HCT116 (cell line): ENCODE results near the gene PKM. TPM values are rescaled to one million over a fixed set of nuclear protein-coding genes. Genes with fewer than 3 reads are reported as not detected.

ENCODE experiments used
- ATAC-seq: fragments of 200-7000 bp; cut with Tn5 transposase; 2 replicates; pipeline ENCODE4 v1.9.1; 2020; ENCODE audit warnings: mild to moderate bottlenecking, moderate library complexity
- BruUV-seq: library from RNA; stranded (reverse); fragments of 400-500 nt; replicated peaks from 2 replicates; lab custom pipeline; 2021; lab: Mats Ljungman, UMichigan
- CTCF ChIA-PET: fragments of 300-600 bp; sonication (Branson Sonifier 250); formaldehyde crosslinking; loops from one replicate; lab custom pipeline; 2021; ENCODE audit warnings: antibody characterized with exemption; lab: Charles Lee
- POLR2A ChIA-PET: fragments of 300-600, 350-600 bp; sonication (Branson Sonifier 250); formaldehyde crosslinking; loops from one replicate; lab custom pipeline; 2021; ENCODE audit warnings: antibody characterized with exemption; lab: Charles Lee
- RAD21 ChIA-PET, 2 experiments: fragments of 300-600 bp; sonication (Branson Sonifier 250); formaldehyde crosslinking; loops; one replicate each; lab custom pipeline; 2023; ENCODE audit warnings: low total read pairs in 2 of 2; ENCODE audit not compliant: uncharacterized antibody in 2 of 2, unreplicated experiment in 2 of 2, low non-redundant PET in 1 of 2; lab: Charles Lee
- DNase-seq: peaks from one replicate; pipeline ENCODE4 v3.0.0-alpha.2; 2010; ENCODE audit warnings: low read depth, low spot score
- H2AFZ ChIP-seq: fragments of 200-600 bp; shearing (Covaris generic), sonication (generic); 2 replicates; pipeline ENCODE4 v1.6.1; 2017; ENCODE audit warnings: low read depth, mixed run types, mixed read lengths, antibody characterized with exemption, low read length; ENCODE audit not compliant: poor library complexity, severe bottlenecking
- H3K27ac ChIP-seq: 2 replicates; pipeline ENCODE4 v1.5.1; 2012; ENCODE audit warnings: low read depth, low read length
- H3K27me3 ChIP-seq: fragments of 200-600 bp; sonication (generic); 2 replicates; pipeline ENCODE4 v1.6.1; 2016; ENCODE audit warnings: mixed run types, low read length, mixed read lengths; ENCODE audit not compliant: insufficient read depth
- H3K36me3 ChIP-seq, 2 experiments: fragments of 200-500 bp in 1 of 2; fragments of 200-600 bp in 1 of 2; sonication (Bioruptor generic) in 1 of 2; sonication (generic) in 1 of 2; 2 replicates each; pipeline versions ENCODE4 v1.5.1 to v1.6.1; 2014 to 2016; ENCODE audit warnings: low read length in 2 of 2, inconsistent platforms in 1 of 2, mixed read lengths in 1 of 2, mixed run types in 1 of 2; ENCODE audit not compliant: insufficient read depth in 2 of 2, control insufficient read depth in 1 of 2
- H3K4me1 ChIP-seq, 2 experiments: fragments of 200-600 bp in 1 of 2; sonication (generic) in 1 of 2; 2 replicates each; pipeline versions ENCODE4 v1.5.1 to v1.6.1; 2012 to 2017; ENCODE audit warnings: low read length in 2 of 2, inconsistent platforms in 1 of 2, mild to moderate bottlenecking in 1 of 2, mixed read lengths in 1 of 2, mixed run types in 1 of 2, moderate library complexity in 1 of 2; ENCODE audit not compliant: insufficient read depth in 2 of 2, control insufficient read depth in 1 of 2
- H3K4me2 ChIP-seq: fragments of 200-600 bp; sonication (generic); 2 replicates; pipeline ENCODE4 v1.6.1; 2017; ENCODE audit warnings: mixed run types, low read length, mixed read lengths
- H3K4me3 ChIP-seq, 2 experiments: fragments of 200-600 bp in 1 of 2; sonication (generic) in 1 of 2; replicated peaks in 1 of 2; 2 replicates each; pipeline ENCODE4 v1.5.1; 2011 to 2016; ENCODE audit warnings: low read length in 2 of 2, control low read depth in 1 of 2, low read depth in 1 of 2, mild to moderate bottlenecking in 1 of 2, mixed read lengths in 1 of 2, mixed run types in 1 of 2
- H3K79me2 ChIP-seq: fragments of 200-600 bp; sonication (generic); 2 replicates; pipeline ENCODE4 v1.6.1; 2017; ENCODE audit warnings: mild to moderate bottlenecking, mixed run types, low read length, moderate library complexity, mixed read lengths; ENCODE audit not compliant: insufficient read depth
- H3K9ac ChIP-seq: fragments of 200-600 bp; sonication (generic); 2 replicates; pipeline ENCODE4 v1.6.1; 2016; ENCODE audit warnings: low read length, mixed read lengths
- H3K9me2 ChIP-seq: fragments of 200-600 bp; sonication (generic), shearing (Covaris generic); 2 replicates; pipeline ENCODE4 v1.6.1; 2017; ENCODE audit warnings: mixed run types, mild to moderate bottlenecking, moderate library complexity; ENCODE audit not compliant: insufficient read depth
- H3K9me3 ChIP-seq, 2 experiments: fragments of 200-500 bp in 1 of 2; fragments of 200-600 bp in 1 of 2; sonication (Bioruptor generic) in 1 of 2; sonication (generic) in 1 of 2; 2 replicates each; pipeline ENCODE4 v1.6.1; 2014 to 2017; ENCODE audit warnings: low read length in 2 of 2, mixed read lengths in 2 of 2, inconsistent platforms in 1 of 2, low read depth in 1 of 2, mild to moderate bottlenecking in 1 of 2, mixed run types in 1 of 2, moderate library complexity in 1 of 2; ENCODE audit not compliant: control insufficient read depth in 1 of 2, insufficient read depth in 1 of 2
- H4K20me1 ChIP-seq: fragments of 200-600 bp; sonication (generic), shearing (Covaris generic); 2 replicates; pipeline ENCODE4 v1.6.1; 2017; ENCODE audit warnings: mixed run types, mild to moderate bottlenecking, moderate library complexity; ENCODE audit not compliant: insufficient read depth
- CBX3 ChIP-seq: IDR thresholded peaks from 2 replicates; pipeline ENCODE4 v1.6.1; 2012; ENCODE audit warnings: low read depth
- CEBPB ChIP-seq: IDR thresholded peaks from 2 replicates; pipeline ENCODE4 v1.6.1; 2012; ENCODE audit warnings: low read depth
- EGR1 ChIP-seq: IDR thresholded peaks from 2 replicates; pipeline ENCODE4 v1.6.1; 2012; ENCODE audit warnings: low read depth
- ELF1 ChIP-seq: IDR thresholded peaks from 2 replicates; pipeline ENCODE4 v1.6.1; 2012; ENCODE audit warnings: low read depth, borderline replicate concordance
- EZH2 ChIP-seq: fragments of 200-600 bp; sonication (generic); IDR thresholded peaks from 2 replicates; pipeline ENCODE4 v1.6.1; 2017; ENCODE audit warnings: antibody characterized with exemption, mixed run types
- FOSL1 ChIP-seq: IDR thresholded peaks from 2 replicates; pipeline ENCODE4 v1.6.1; 2012; ENCODE audit warnings: low read depth
- JUND ChIP-seq: IDR thresholded peaks from 2 replicates; pipeline ENCODE4 v1.6.1; 2012
- POLR2A ChIP-seq: IDR thresholded peaks from 2 replicates; pipeline ENCODE4 v1.7.0; 2011; ENCODE audit warnings: borderline replicate concordance; ENCODE audit not compliant: insufficient read depth, insufficient read length; ENCODE audit errors: extremely low read depth
- POLR2AphosphoS5 ChIP-seq: IDR thresholded peaks from 2 replicates; pipeline ENCODE4 v1.6.1; 2011; ENCODE audit warnings: mild to moderate bottlenecking, low read depth, low read length, moderate library complexity
- RAD21 ChIP-seq: IDR thresholded peaks from 2 replicates; pipeline ENCODE4 v1.6.1; 2012; ENCODE audit warnings: low read depth, mild to moderate bottlenecking
- SP1 ChIP-seq: IDR thresholded peaks from 2 replicates; pipeline ENCODE4 v1.6.1; 2012; ENCODE audit warnings: low read depth
- SRF ChIP-seq: IDR thresholded peaks from 2 replicates; pipeline ENCODE4 v1.6.1; 2012; ENCODE audit warnings: low read depth
- TCF7L2 ChIP-seq: IDR thresholded peaks from 2 replicates; pipeline ENCODE4 v1.7.0; 2011; ENCODE audit warnings: borderline replicate concordance, inconsistent platforms; ENCODE audit not compliant: insufficient read depth, insufficient read length; ENCODE audit errors: extremely low read depth
- YY1 ChIP-seq: IDR thresholded peaks from 2 replicates; pipeline ENCODE4 v1.6.1; 2011; ENCODE audit warnings: low read length, low read depth, moderate library complexity, mild to moderate bottlenecking; ENCODE audit not compliant: insufficient replicate concordance; ENCODE audit errors: extremely low read depth
- ZFX ChIP-seq: fragments of 450-650 bp; IDR thresholded peaks from 2 replicates; pipeline ENCODE4 v1.6.1; 2017
- intact Hi-C: fragments of 100-400 bp; cut with micrococcal nuclease; formaldehyde crosslinking; loops from 2 replicates; pipeline ENCODE4 v1.10.0; 2022
- total RNA-seq: library from RNA; stranded (reverse); gene quantifications from one replicate; pipeline ENCODE4 v1.2.1, GENCODE V29; 2021; ENCODE audit not compliant: unreplicated experiment
- TF ChIP-seq, protein P1 (sequence below): IDR thresholded peaks from 2 replicates; pipeline ENCODE4 v1.6.1; 2011; ENCODE audit warnings: mild to moderate bottlenecking, low read length, moderate library complexity; ENCODE audit not compliant: insufficient replicate concordance; ENCODE audit errors: extremely low read depth
- TF ChIP-seq, protein P2 (sequence below): IDR thresholded peaks from 2 replicates; pipeline ENCODE4 v1.6.1; 2012
- TF ChIP-seq, protein P3 (sequence below): IDR thresholded peaks from 2 replicates; pipeline ENCODE4 v1.6.1; 2012
- TF ChIP-seq, protein P4 (sequence below), 3 experiments: fragments of 200-600 bp in 1 of 3; sonication (generic) in 1 of 3; IDR thresholded peaks in 2 of 3; conservative IDR thresholded peaks in 1 of 3; 2 replicates each; pipeline ENCODE4 v1.5.1; 2012 to 2017; ENCODE audit warnings: low read depth in 2 of 3, low read length in 2 of 3, antibody characterized with exemption in 1 of 3, borderline replicate concordance in 1 of 3, control low read depth in 1 of 3, mild to moderate bottlenecking in 1 of 3, mixed read lengths in 1 of 3, mixed run types in 1 of 3, moderate library complexity in 1 of 3; ENCODE audit not compliant: insufficient read depth in 1 of 3

Gene PKM
- total RNA-seq, 1 experiment from 2014 or later, result 1,664 TPM

DNA sequence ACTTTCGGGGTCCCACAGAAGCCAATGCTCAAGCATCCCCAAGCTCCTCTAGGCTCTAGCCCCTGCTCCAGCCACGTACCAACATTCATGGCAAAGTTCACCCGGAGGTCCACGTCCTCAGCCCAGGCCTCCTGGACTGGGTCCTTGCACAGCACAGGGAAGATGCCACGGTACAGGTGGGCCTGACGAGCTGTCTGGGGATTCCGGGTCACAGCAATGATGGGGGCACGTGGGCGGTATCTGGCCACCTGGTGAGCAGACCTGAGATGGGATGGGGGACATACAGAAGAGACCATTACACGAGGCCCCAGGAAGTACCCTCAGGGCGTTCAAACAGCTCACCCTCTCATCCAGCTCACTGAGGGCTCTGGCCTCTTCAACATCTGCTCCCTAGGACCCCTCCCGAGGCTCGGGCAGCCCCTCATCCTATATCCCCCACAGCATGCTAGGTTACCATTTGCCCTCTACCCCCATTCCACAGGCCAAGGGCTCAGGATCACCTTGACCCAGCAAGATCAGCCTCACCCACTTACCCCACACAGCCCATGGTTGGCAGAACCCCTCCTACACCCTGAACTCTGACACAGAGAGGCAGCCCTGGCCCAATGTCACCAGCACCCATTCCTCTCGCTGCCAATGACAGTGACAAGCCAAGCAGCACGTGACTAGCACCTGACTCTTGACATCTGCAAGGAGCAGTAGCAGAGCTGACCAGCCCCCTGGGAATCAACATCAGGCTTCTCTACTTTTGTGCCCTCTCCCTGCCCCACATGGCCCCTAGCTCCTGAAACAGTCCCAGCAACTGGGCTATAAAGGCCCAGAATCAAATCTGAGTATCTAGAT, 30.4 kb downstream of the PKM start:
- no peaks in the 10 kb centered on the region for H3K9me2 ChIP-seq
- peaks cover 5 to 32% of the 10 kb centered on the region in 2 experiments; a peak in 3 of 4 replicates for H3K4me1 ChIP-seq
- intact Hi-C loops, result no loop called here
- peaks cover 24% of the 10 kb centered on the region; the same call in 1 of the 2 replicates for H4K20me1 ChIP-seq
- no peak overlapping the region for H3K9ac ChIP-seq
- H3K4me3 ChIP-seq, result no peak overlapping the region
- no peak overlapping the region for H3K4me2 ChIP-seq
- H3K27me3 ChIP-seq, result no peaks in the 10 kb centered on the region
- H3K79me2 ChIP-seq, result peaks cover 33% of the 10 kb centered on the region
- TF ChIP-seq, protein P1, sequence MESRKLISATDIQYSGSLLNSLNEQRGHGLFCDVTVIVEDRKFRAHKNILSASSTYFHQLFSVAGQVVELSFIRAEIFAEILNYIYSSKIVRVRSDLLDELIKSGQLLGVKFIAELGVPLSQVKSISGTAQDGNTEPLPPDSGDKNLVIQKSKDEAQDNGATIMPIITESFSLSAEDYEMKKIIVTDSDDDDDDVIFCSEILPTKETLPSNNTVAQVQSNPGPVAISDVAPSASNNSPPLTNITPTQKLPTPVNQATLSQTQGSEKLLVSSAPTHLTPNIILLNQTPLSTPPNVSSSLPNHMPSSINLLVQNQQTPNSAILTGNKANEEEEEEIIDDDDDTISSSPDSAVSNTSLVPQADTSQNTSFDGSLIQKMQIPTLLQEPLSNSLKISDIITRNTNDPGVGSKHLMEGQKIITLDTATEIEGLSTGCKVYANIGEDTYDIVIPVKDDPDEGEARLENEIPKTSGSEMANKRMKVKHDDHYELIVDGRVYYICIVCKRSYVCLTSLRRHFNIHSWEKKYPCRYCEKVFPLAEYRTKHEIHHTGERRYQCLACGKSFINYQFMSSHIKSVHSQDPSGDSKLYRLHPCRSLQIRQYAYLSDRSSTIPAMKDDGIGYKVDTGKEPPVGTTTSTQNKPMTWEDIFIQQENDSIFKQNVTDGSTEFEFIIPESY, result no peak
- TF ChIP-seq EGR1 (no peak), SP1 (no peak), ZFX (no peak), POLR2A (no peak), SRF (no peak), CEBPB (no peak), ELF1 (no peak; the same call in 1 of the 2 replicates), EZH2 (no peak), YY1 (no peak), FOSL1 (no peak), POLR2AphosphoS5 (no peak; the same call in 1 of the 2 replicates), TCF7L2 (no peak), CBX3 (no peak), JUND (no peak), RAD21 (no peak)
- TF ChIP-seq, protein P2, sequence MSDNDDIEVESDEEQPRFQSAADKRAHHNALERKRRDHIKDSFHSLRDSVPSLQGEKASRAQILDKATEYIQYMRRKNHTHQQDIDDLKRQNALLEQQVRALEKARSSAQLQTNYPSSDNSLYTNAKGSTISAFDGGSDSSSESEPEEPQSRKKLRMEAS, result no peak
- TF ChIP-seq, protein P3, sequence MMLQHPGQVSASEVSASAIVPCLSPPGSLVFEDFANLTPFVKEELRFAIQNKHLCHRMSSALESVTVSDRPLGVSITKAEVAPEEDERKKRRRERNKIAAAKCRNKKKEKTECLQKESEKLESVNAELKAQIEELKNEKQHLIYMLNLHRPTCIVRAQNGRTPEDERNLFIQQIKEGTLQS, result no peak
- TF ChIP-seq, protein P4, sequence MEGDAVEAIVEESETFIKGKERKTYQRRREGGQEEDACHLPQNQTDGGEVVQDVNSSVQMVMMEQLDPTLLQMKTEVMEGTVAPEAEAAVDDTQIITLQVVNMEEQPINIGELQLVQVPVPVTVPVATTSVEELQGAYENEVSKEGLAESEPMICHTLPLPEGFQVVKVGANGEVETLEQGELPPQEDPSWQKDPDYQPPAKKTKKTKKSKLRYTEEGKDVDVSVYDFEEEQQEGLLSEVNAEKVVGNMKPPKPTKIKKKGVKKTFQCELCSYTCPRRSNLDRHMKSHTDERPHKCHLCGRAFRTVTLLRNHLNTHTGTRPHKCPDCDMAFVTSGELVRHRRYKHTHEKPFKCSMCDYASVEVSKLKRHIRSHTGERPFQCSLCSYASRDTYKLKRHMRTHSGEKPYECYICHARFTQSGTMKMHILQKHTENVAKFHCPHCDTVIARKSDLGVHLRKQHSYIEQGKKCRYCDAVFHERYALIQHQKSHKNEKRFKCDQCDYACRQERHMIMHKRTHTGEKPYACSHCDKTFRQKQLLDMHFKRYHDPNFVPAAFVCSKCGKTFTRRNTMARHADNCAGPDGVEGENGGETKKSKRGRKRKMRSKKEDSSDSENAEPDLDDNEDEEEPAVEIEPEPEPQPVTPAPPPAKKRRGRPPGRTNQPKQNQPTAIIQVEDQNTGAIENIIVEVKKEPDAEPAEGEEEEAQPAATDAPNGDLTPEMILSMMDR (IDR thresholded peaks at IDR 0.05 in 2 of 3, conservative IDR thresholded peaks at IDR 0.05 in 1 of 3; ENCODE audit: borderline replicate concordance in 1 of 3, insufficient read depth in 1 of 3, low read depth in 2 of 3, low read length in 2 of 3), result no peak
- POLR2A ChIA-PET, result interaction anchor here (1.2 to 1.7 kb wide), 3 partner anchors 27 to 38 kb away, joined by 4 to 7 read pairs (median 4); partner anchors contain the start of gene PKM
- CTCF ChIA-PET, result interaction anchor here (0.6 to 1.5 kb wide), 6 partner anchors 26 to 452 kb away, joined by 3 to 7 read pairs (median 4); no protein-coding TSS in a partner anchor
- no TSS peak for BruUV-seq
- RAD21 ChIA-PET, result interaction anchor here in 1 of 2 experiments (0.8 kb wide), 1 partner anchor 85 kb away, joined by 6 read pairs; no protein-coding TSS in a partner anchor
- DNase-seq (no peak), ATAC-seq (no peak)
- H2AFZ ChIP-seq, result no peak overlapping the region
- no peaks in the 10 kb centered on the region for H3K9me3 ChIP-seq
- peaks cover 51 to 63% of the 10 kb centered on the region in 2 experiments; a peak in 3 of 4 replicates for H3K36me3 ChIP-seq
- peak overlapping the region; percentile 0 for H3K27ac ChIP-seq
